Loucy (cell line): ENCODE data around the gene KRTAP4-1.

ENCODE experiments used
- CTCF ChIP-seq: fragments of 200-600 bp; sonication (generic); conservative IDR thresholded peaks from 2 replicates; pipeline ENCODE4 v1.5.1; 2014; ENCODE audit warnings: mild to moderate bottlenecking, antibody characterized with exemption, low read length
- EZH2phosphoT487 ChIP-seq: fragments of 200-600 bp; IDR thresholded peaks from 2 replicates; pipeline ENCODE4 v1.6.1; 2018; ENCODE audit warnings: antibody characterized with exemption, mild to moderate bottlenecking, moderate library complexity, borderline replicate concordance

GRCh38 chr17:41160648-41161047, 24.1 kb downstream of the KRTAP4-1 start, which contains the start of gene KRTAP4-4:
- TF ChIP-seq CTCF (no peak), EZH2phosphoT487 (no peak)
